ENCODE results near the gene TMEM87B. TPM values are rescaled to one million over a fixed set of nuclear protein-coding genes. Genes with fewer than 3 reads are reported as not detected.

Gene TMEM87B
- 10 to 100 TPM; 21.5 to 60.7 TPM for total RNA-seq

DNA sequence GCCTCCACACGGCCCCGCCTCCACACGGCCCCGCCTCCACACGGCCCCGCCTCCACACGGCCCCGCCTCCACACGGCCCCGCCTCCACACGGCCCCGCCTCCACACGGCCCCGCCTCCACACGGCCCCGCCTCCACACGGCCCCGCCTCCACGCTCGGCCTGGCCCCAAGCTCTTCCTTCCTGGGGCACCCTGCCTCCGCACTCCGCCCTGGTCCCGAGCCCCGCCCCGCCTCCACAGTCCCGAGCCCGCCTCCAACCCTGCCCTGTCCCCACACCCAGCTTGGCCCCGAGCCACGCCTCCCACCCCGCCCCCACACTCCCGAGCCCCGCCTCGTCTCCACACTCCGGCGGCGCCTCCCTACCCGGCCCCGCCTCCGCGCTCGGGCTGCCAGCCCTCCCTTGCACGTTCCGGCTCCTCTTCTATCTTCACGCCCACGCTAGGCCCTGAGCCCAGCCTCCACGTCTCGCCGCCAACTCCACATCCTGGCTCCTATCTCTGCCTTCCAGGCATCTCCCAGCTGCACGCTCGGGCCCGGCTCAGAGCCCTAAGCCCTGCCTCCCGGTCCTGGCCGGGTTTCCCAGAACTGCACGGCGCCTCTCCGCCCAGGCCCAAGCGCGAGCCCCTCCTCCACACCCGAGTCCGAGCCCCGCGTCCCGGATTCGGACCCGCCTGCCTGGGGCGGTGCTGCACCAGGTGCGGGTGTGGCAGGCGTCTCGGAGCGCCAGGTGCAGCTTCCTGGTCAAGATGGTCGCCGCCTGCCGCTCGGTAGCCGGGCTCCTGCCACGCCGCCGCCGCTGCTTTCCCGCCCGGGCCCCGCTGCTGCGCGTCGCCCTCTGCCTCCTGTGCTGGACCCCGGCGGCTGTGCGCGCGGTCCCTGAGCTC is at the start of gene TMEM87B:
Gene TMEM87B (plus strand): TSS at position 423 of the 883 bp plus-strand sequence. CDS start 323 bp downstream, at position 746.
- peak; percentile 98 for DNase-seq (ENCODE audit: low spot score)
- no peaks in the 10 kb centered on the region for H3K36me3 ChIP-seq
- H3K9me3 ChIP-seq, result no peaks in the 10 kb centered on the region
- under 1% methylated on average over 65 of the region's 90 CpGs for WGBS
- no peaks in the 10 kb centered on the region for H3K27me3 ChIP-seq (replicated peaks; ENCODE audit: insufficient read depth)
- H3K27ac ChIP-seq, result peak within 1 kb of the TSS; percentile 93 to 96
- TF ChIP-seq POLR2AphosphoS5 (IDR thresholded peaks at IDR 0.05) (peak; percentile 86), CTCF (IDR thresholded peaks at IDR 0.05) (no peak), POLR2A (IDR thresholded peaks at IDR 0.05) (peak; percentile 71)
- peaks cover 13% of the 10 kb centered on the region for H3K4me1 ChIP-seq (replicated peaks)
- H3K4me3 ChIP-seq, result peak within 1 kb of the TSS; percentile 90 to 95
- intact Hi-C loops (cut with DNase I), result loop anchor here (2.0 to 10.0 kb wide), 6 partner anchors 156 to 530 kb away; partner anchors contain the start of genes CHCHD5, MERTK, RGPD8 and TTL

DNA sequence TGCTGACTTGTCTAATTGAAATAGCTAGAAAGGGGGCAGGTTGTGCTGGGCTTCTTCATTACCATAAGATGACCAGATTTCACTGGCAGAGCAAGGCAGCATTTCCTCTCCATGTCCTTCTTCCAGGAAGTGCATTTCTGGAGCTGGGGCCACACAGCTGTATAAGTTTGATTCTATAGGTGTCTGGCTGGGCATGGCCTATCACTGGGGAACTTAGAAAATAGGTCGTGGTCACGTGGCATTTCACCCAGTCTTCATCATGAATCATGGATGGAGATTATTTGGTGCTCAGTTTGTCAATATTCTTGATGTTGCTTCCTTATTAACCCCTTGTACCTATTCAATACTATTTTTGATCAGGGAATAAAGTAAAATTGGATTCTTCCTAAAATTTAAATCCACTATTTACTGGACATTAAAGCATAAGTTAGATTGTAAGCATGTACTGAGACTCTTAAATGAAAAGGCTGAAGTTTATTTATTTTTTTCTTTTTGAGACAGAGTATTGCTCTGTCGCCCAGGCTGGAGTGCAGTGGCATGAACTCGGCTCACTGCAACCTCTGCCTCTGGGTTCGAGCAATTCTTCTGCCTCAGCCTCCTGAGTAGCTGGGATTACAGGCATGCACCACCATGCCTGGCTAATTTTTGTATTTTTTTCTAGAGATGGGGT is 49.5 kb upstream of the TMEM87B start:
- no peaks in the 10 kb centered on the region for H3K27me3 ChIP-seq (replicated peaks; ENCODE audit: insufficient read depth)
- H3K4me3 ChIP-seq, result no peak overlapping the region
- DNase-seq (ENCODE audit: low spot score), result no peak
- H3K36me3 ChIP-seq, result peaks cover 0 to 1% of the 10 kb centered on the region in 2 donors
- no peaks in the 10 kb centered on the region for H3K9me3 ChIP-seq
- H3K27ac ChIP-seq, result no peak overlapping the region
- intact Hi-C loops (cut with DNase I), result no loop called here
- TF ChIP-seq POLR2AphosphoS5 (IDR thresholded peaks at IDR 0.05) (no peak), POLR2A (IDR thresholded peaks at IDR 0.05) (no peak), CTCF (IDR thresholded peaks at IDR 0.05) (no peak)
- H3K4me1 ChIP-seq (replicated peaks), result no peaks in the 10 kb centered on the region
- 91% methylated on average over 5 of the region's 5 CpGs for WGBS

DNA sequence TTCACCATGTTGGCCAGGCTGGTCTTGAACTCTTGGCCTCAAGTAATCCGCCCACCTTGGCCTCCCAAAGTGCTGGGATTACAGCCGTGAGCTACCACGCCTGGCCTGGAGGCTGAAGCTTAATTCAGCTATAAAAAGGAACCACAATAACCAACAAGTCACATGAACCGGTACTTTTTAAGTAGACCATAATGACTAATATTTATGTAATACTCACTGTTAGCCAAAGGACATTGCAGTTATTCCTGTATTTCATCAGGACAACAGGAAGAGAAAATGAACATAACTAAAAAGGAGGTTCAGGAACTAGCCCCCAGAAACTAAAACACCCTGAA is 49.0 kb upstream of the TMEM87B start:
- Histone ChIP-seq H3K27ac (no peak overlapping the region), H3K27me3 (replicated peaks; ENCODE audit: insufficient read depth) (no peaks in the 10 kb centered on the region), H3K9me3 (no peaks in the 10 kb centered on the region), H3K36me3 (peaks cover 0 to 7% of the 10 kb centered on the region in 2 donors), H3K4me1 (replicated peaks) (no peaks in the 10 kb centered on the region), H3K4me3 (no peak overlapping the region)
- DNase-seq (ENCODE audit: low spot score), result no peak
- 65% methylated on average over 4 of the region's 4 CpGs for WGBS
- intact Hi-C loops (cut with DNase I), result no loop called here
- TF ChIP-seq CTCF (IDR thresholded peaks at IDR 0.05) (peak in 1 of 4 experiments; percentile 5), POLR2AphosphoS5 (IDR thresholded peaks at IDR 0.05) (peak; percentile 16), POLR2A (IDR thresholded peaks at IDR 0.05) (no peak)

- 93% methylated on average over 2 of the region's 2 CpGs for WGBS
- H3K9me3 ChIP-seq, result no peaks in the 10 kb centered on the region
- intact Hi-C loops (cut with DNase I), result no loop called here
- H3K4me3 ChIP-seq, result no peak overlapping the region
- TF ChIP-seq POLR2A (IDR thresholded peaks at IDR 0.05), result no peak
- TF ChIP-seq POLR2AphosphoS5 (IDR thresholded peaks at IDR 0.05), result no peak
- no peak for TF ChIP-seq CTCF (IDR thresholded peaks at IDR 0.05)
- no peaks in the 10 kb centered on the region for H3K4me1 ChIP-seq (replicated peaks)
- H3K36me3 ChIP-seq, result peaks cover 0 to 10% of the 10 kb centered on the region in 2 donors
- H3K27ac ChIP-seq, result no peak overlapping the region
- no peaks in the 10 kb centered on the region for H3K27me3 ChIP-seq (replicated peaks; ENCODE audit: insufficient read depth)
- DNase-seq (ENCODE audit: low spot score), result no peak
Observed at GRCh38 chr2:112007493-112007892, 47.6 kb upstream of the TMEM87B start.
